MM.1S (cell line): ENCODE data around the gene LRRC37A.
"Not testable (repeated sequence)": the region's sequence is repeated elsewhere in the genome, so short reads cannot be mapped to it uniquely, and the experiment has no call there.

Source experiments
- DNase-seq: peaks from one replicate; pipeline ENCODE4 v3.0.0-alpha.2; 2015
- H2AFZ ChIP-seq: fragments of 300-600 bp; sonication (generic); 2 replicates; pipeline ENCODE4 v1.6.0; 2016; ENCODE audit warnings: antibody characterized with exemption, low read length
- H3F3A ChIP-seq: fragments of 300-600 bp; sonication (generic); 2 replicates; pipeline ENCODE4 v1.6.1; 2016; ENCODE audit warnings: mild to moderate bottlenecking, antibody characterized with exemption, low read length, moderate library complexity, mixed read lengths; ENCODE audit not compliant: insufficient read depth
- H3K27ac ChIP-seq: fragments of 300-600 bp; sonication (generic); 2 replicates; pipeline ENCODE4 v1.5.1; 2016; ENCODE audit warnings: mild to moderate bottlenecking, low read length
- H3K27me3 ChIP-seq: fragments of 300-600 bp; sonication (generic); replicated peaks from 2 replicates; pipeline ENCODE4 v1.6.0; 2016; ENCODE audit warnings: low read length; ENCODE audit not compliant: insufficient read depth
- H3K36me3 ChIP-seq: fragments of 300-600 bp; sonication (generic); replicated peaks from 2 replicates; pipeline ENCODE4 v1.6.1; 2016; ENCODE audit warnings: mild to moderate bottlenecking, low read length, mixed read lengths; ENCODE audit not compliant: insufficient read depth
- H3K4me1 ChIP-seq: fragments of 300-600 bp; sonication (generic); 2 replicates; pipeline ENCODE4 v1.6.1; 2016; ENCODE audit warnings: low read length, mixed read lengths
- H3K4me2 ChIP-seq: fragments of 300-600 bp; sonication (generic); 2 replicates; pipeline ENCODE4 v1.6.0; 2016; ENCODE audit warnings: low read depth, low read length
- H3K4me3 ChIP-seq: fragments of 300-600 bp; sonication (generic); 2 replicates; pipeline ENCODE4 v1.5.1; 2016; ENCODE audit warnings: low read length, mixed read lengths
- H3K79me2 ChIP-seq: fragments of 300-600 bp; sonication (generic); 2 replicates; pipeline ENCODE4 v1.6.1; 2016; ENCODE audit warnings: mixed run types, low read length, mixed read lengths
- H3K9ac ChIP-seq: fragments of 300-600 bp; sonication (generic); 2 replicates; pipeline ENCODE4 v1.6.1; 2016; ENCODE audit warnings: low read length, mixed read lengths
- H3K9me2 ChIP-seq: fragments of 300-600 bp; sonication (generic); replicated peaks from 2 replicates; pipeline ENCODE4 v1.6.1; 2016; ENCODE audit warnings: mild to moderate bottlenecking, low read length, mixed read lengths; ENCODE audit not compliant: insufficient read depth
- H3K9me3 ChIP-seq: fragments of 300-600 bp; sonication (generic); replicated peaks from 2 replicates; pipeline ENCODE4 v1.6.1; 2016; ENCODE audit warnings: mild to moderate bottlenecking, low read length, mixed read lengths; ENCODE audit not compliant: insufficient read depth
- H4K20me1 ChIP-seq: fragments of 300-600 bp; sonication (generic); 2 replicates; pipeline ENCODE4 v1.6.1; 2016; ENCODE audit warnings: mild to moderate bottlenecking, low read length, moderate library complexity, mixed read lengths; ENCODE audit not compliant: insufficient read depth
- EZH2 ChIP-seq: fragments of 300-600 bp; sonication (generic); optimal IDR thresholded peaks from 2 replicates; pipeline ENCODE3; 2017; ENCODE audit warnings: low read depth, mild to moderate bottlenecking, antibody characterized with exemption, low read length, mixed read lengths
- EZH2phosphoT487 ChIP-seq: fragments of 300-600 bp; sonication (generic); IDR thresholded peaks from 2 replicates; pipeline ENCODE4 v1.6.1; 2018; ENCODE audit warnings: antibody characterized with exemption, low read length
- TF ChIP-seq, protein P1 (sequence below): fragments of 300-600 bp; sonication (generic); IDR thresholded peaks from 2 replicates; pipeline ENCODE4 v1.5.1; 2016; ENCODE audit warnings: antibody characterized with exemption, low read length, mixed read lengths

Gene LRRC37A

GRCh38 chr17:46274238-46274637 is 20.7 kb upstream of the LRRC37A start:
- H3K36me3 ChIP-seq: no peaks in the 10 kb centered on the region
- H3K9me2 ChIP-seq: no peaks in the 10 kb centered on the region
- H4K20me1 ChIP-seq: no peaks in the 10 kb centered on the region
- no peak for DNase-seq
- no peaks in the 10 kb centered on the region for H3K79me2 ChIP-seq
- no peaks in the 10 kb centered on the region for H3K27me3 ChIP-seq
- no peak overlapping the region for H3K4me2 ChIP-seq
- no peaks in the 10 kb centered on the region for H3K4me1 ChIP-seq
- no peaks in the 10 kb centered on the region for H3K9me3 ChIP-seq
- TF ChIP-seq EZH2phosphoT487 (no peak), EZH2 (no peak)
- TF ChIP-seq, protein P1, sequence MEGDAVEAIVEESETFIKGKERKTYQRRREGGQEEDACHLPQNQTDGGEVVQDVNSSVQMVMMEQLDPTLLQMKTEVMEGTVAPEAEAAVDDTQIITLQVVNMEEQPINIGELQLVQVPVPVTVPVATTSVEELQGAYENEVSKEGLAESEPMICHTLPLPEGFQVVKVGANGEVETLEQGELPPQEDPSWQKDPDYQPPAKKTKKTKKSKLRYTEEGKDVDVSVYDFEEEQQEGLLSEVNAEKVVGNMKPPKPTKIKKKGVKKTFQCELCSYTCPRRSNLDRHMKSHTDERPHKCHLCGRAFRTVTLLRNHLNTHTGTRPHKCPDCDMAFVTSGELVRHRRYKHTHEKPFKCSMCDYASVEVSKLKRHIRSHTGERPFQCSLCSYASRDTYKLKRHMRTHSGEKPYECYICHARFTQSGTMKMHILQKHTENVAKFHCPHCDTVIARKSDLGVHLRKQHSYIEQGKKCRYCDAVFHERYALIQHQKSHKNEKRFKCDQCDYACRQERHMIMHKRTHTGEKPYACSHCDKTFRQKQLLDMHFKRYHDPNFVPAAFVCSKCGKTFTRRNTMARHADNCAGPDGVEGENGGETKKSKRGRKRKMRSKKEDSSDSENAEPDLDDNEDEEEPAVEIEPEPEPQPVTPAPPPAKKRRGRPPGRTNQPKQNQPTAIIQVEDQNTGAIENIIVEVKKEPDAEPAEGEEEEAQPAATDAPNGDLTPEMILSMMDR: no peak
- H3F3A ChIP-seq: no peaks in the 10 kb centered on the region
- no peak overlapping the region for H3K27ac ChIP-seq
- no peak overlapping the region for H3K4me3 ChIP-seq
- H3K9ac ChIP-seq: no peak overlapping the region
- no peak overlapping the region for H2AFZ ChIP-seq

DNA sequence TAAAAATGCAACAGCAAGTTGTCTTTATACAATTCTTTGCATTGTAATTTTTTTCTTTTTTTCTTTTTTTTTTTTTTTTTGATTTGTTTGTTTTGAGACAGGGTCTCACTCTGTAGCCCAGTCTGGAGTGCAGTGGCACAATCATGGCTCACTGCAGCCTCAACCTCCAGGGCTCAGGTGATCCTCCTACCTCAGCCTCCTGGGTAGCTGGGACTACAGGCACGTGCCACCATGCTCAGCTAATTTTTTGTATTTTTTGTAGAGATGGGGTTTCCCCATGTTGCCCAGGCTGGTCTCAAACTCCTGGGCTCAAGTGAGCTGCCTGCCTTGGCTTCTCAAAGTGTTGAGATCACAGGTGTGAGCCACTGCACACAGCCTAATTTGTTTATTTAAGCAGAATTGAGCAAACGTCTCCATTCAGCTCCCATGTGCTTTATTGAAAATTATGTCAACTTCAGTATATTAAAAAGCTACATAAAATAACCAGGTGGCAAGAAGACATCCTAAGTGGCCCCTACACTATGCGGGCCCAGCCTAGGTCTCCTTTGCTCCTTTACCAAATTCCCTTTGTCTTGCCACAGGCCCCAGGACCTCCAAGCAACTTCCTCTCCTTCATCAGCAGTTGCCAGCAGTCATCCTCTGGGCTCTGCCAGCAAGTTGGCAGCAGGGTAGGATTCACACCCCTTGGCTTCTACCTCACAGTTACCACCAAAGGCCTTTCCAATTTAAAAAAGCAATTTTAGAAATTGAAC is 18.0 kb upstream of the LRRC37A start:
- H3K79me2 ChIP-seq, H4K20me1 ChIP-seq, H3F3A ChIP-seq, H3K27me3 ChIP-seq, H3K9ac ChIP-seq, H3K27ac ChIP-seq, DNase-seq, H2AFZ ChIP-seq, H3K9me3 ChIP-seq, H3K4me1 ChIP-seq, H3K9me2 ChIP-seq, H3K4me2 ChIP-seq, H3K4me3 ChIP-seq, H3K36me3 ChIP-seq: not testable (repeated sequence)

DNA sequence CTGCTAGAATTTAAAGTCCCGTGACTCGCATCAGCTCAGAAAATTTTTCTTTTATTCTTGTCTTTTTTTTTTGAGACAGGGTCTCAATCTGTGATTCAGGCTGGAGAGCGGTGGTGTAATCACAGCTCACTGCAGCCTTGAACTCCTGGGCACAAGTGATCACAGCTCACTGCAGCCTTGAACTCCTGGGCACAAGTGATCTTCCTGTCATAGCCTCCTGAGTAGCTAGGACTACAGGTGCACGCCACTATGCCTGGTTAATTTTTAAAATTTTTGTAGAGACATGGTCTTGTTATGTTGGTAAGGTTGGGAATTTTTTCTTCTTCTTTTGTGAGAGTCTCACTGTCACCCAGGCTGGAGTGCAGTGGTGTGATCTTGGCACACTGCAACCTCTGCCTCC is 13.6 kb upstream of the LRRC37A start:
- H3K36me3 ChIP-seq, H3K4me1 ChIP-seq, H4K20me1 ChIP-seq, H3F3A ChIP-seq, H2AFZ ChIP-seq, DNase-seq, H3K4me2 ChIP-seq, H3K9me3 ChIP-seq, H3K9ac ChIP-seq, H3K27me3 ChIP-seq, H3K79me2 ChIP-seq, H3K9me2 ChIP-seq, H3K4me3 ChIP-seq, H3K27ac ChIP-seq: not testable (repeated sequence)

DNA sequence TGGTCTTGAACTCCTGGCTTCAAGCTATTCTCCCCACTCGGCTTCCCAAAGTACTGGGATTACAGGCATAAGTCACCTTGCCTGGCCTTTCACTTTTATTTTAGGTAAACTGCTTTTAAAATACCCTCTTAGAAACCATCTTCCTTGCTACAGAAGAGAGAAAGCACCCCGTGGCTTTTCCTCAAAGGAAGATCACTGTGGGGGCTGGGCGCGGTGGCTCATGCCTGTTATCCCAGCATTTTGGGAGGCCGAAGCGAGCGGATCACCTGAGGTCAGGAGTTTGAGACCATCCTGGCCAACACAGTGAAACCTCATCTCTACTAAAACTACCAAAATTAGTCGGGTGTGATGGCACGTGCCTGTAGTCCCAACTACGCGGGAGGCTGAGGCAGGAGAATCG is 12.3 kb upstream of the LRRC37A start:
- not testable (repeated sequence) for H3K36me3 ChIP-seq, H3K9ac ChIP-seq, H3K27ac ChIP-seq, H3K4me1 ChIP-seq, H3K4me3 ChIP-seq, H4K20me1 ChIP-seq, H3K9me2 ChIP-seq, H2AFZ ChIP-seq, H3K4me2 ChIP-seq, H3K79me2 ChIP-seq, H3K9me3 ChIP-seq, DNase-seq, H3K27me3 ChIP-seq, H3F3A ChIP-seq

GRCh38 chr17:46284467-46284866 is 10.5 kb upstream of the LRRC37A start:
- H3K79me2 ChIP-seq, H3K27me3 ChIP-seq, H3K27ac ChIP-seq, H3K36me3 ChIP-seq, H3K4me1 ChIP-seq, H3K9me3 ChIP-seq, H3K9ac ChIP-seq, H3F3A ChIP-seq, DNase-seq, H3K4me3 ChIP-seq, H3K4me2 ChIP-seq, H2AFZ ChIP-seq, H4K20me1 ChIP-seq, H3K9me2 ChIP-seq: not testable (repeated sequence)

DNA sequence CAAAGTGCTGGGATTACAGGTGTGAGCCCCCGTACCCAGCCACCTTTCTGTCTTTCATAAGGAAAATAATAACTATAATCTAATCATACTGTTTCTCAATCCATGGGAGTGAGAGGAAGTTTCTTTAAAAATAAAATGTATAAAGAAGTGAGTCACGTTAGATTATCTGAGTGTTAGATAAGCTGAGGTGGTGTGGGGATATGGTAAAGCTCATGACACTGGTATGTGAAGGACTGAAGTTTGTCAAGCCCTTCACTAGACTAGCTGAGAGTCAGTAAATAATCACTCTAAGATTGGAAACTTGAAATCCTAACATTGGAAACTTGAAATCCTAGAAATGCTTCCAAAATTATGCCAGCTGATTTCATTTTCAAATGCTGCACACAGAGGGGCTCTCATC is 9.4 kb upstream of the LRRC37A start:
- not testable (repeated sequence) for H4K20me1 ChIP-seq, H3K79me2 ChIP-seq, H3K36me3 ChIP-seq, H3K4me1 ChIP-seq, H3F3A ChIP-seq, H3K4me2 ChIP-seq, DNase-seq, H2AFZ ChIP-seq, H3K9ac ChIP-seq, H3K27me3 ChIP-seq, H3K27ac ChIP-seq, H3K9me3 ChIP-seq, H3K4me3 ChIP-seq, H3K9me2 ChIP-seq
